HG03064 (cell line): ENCODE measurements around the gene RHOBTB1.

ENCODE experiments used
- ATAC-seq: cut with Tn5 transposase; IDR thresholded peaks from one replicate; pipeline ENCODE4 v1.9.1; 2021; ENCODE audit warnings: low read depth; ENCODE audit not compliant: unreplicated experiment

The RHOBTB1 gene

GRCh38 chr10:60942788-60943315, 1.1 kb downstream of the RHOBTB1 start:
- peak; percentile 46 for ATAC-seq

- no peak for ATAC-seq
Measured at GRCh38 chr10:60942134-60942787, 1.7 kb downstream of the RHOBTB1 start.

GRCh38 chr10:60940446-60940845, 3.5 kb downstream of the RHOBTB1 start:
- ATAC-seq, result no peak

GRCh38 chr10:60937784-60938654, 6.0 kb downstream of the RHOBTB1 start:
- no peak for ATAC-seq

- ATAC-seq, result no peak
Measured at GRCh38 chr10:60937022-60937421, 7.0 kb downstream of the RHOBTB1 start.

- ATAC-seq, result no peak
Measured at GRCh38 chr10:60934215-60935175, 9.5 kb downstream of the RHOBTB1 start.

- ATAC-seq, result no peak
Measured at GRCh38 chr10:60932756-60933155, 11.2 kb downstream of the RHOBTB1 start.

GRCh38 chr10:60930237-60930636, 13.7 kb downstream of the RHOBTB1 start:
- no peak for ATAC-seq

- no peak for ATAC-seq
Measured at GRCh38 chr10:60921633-60922032, 22.4 kb downstream of the RHOBTB1 start.

GRCh38 chr10:60920479-60920878, 23.5 kb downstream of the RHOBTB1 start:
- no peak for ATAC-seq

- no peak for ATAC-seq
Measured at GRCh38 chr10:60919551-60919950, 24.4 kb downstream of the RHOBTB1 start.

GRCh38 chr10:60917331-60918280, 26.4 kb downstream of the RHOBTB1 start:
- ATAC-seq, result no peak

- ATAC-seq, result no peak
Measured at GRCh38 chr10:60916025-60916424, 28.0 kb downstream of the RHOBTB1 start.

GRCh38 chr10:60914690-60915141, 29.3 kb downstream of the RHOBTB1 start:
- no peak for ATAC-seq

GRCh38 chr10:60913657-60914056, 30.3 kb downstream of the RHOBTB1 start:
- no peak for ATAC-seq

GRCh38 chr10:60913071-60913470, 30.9 kb downstream of the RHOBTB1 start:
- ATAC-seq, result no peak

- ATAC-seq, result no peak
Measured at GRCh38 chr10:60911715-60912114, 32.3 kb downstream of the RHOBTB1 start.

GRCh38 chr10:60911216-60911615, 32.8 kb downstream of the RHOBTB1 start:
- no peak for ATAC-seq

- ATAC-seq, result no peak
Measured at GRCh38 chr10:60910543-60910942, 33.4 kb downstream of the RHOBTB1 start.
